Epithelial cell of proximal tubule (primary cell): ENCODE results near the gene HEATR1. TPM values are rescaled to one million over a fixed set of nuclear protein-coding genes. Genes with fewer than 3 reads are reported as not detected.

Source experiments
- DNase-seq: peaks from one replicate; pipeline ENCODE4 v3.0.0-alpha.2; 2011; ENCODE audit warnings: low read depth
- H3K4me3 ChIP-seq: 2 replicates; pipeline ENCODE4 v1.5.1; 2011; ENCODE audit warnings: low read depth, mild to moderate bottlenecking, low read length
- CTCF ChIP-seq: conservative IDR thresholded peaks from 2 replicates; pipeline ENCODE4 v1.5.1; 2012; ENCODE audit warnings: low read depth, mild to moderate bottlenecking, low read length
- total RNA-seq: library from RNA; depleted of rRNA; stranded (reverse); fragments of >200 nt; gene quantifications from 2 replicates; pipeline ENCODE4 v1.2.3, GENCODE V29; 2015

Gene HEATR1
- 29.9 and 34.9 TPM in 2 replicates for total RNA-seq

- peak; percentile 74 for DNase-seq
- H3K4me3 ChIP-seq, result peak within 1 kb of the TSS; percentile 88
- TF ChIP-seq CTCF, result no peak
These were observed at the start of gene HEATR1 for GRCh38 chr1:236603991-236604904. HEATR1 (minus strand) TSS chr1:236604516; CDS start chr1:236604095, 421 bp downstream.

GRCh38 chr1:236645016-236645680 lies 40.8 kb upstream of the HEATR1 start:
- no peak for DNase-seq
- TF ChIP-seq CTCF, result no peak
- no peak overlapping the region for H3K4me3 ChIP-seq

- H3K4me3 ChIP-seq, result no peak overlapping the region
- no peak for DNase-seq
- no peak for TF ChIP-seq CTCF
These were observed 38.4 kb upstream of the HEATR1 start for GRCh38 chr1:236642763-236643162.

GRCh38 chr1:236639686-236640085 lies 35.4 kb upstream of the HEATR1 start:
- DNase-seq, result no peak
- no peak overlapping the region for H3K4me3 ChIP-seq
- no peak for TF ChIP-seq CTCF

- no peak for DNase-seq
- no peak for TF ChIP-seq CTCF
- no peak overlapping the region for H3K4me3 ChIP-seq
These were observed 34.6 kb upstream of the HEATR1 start for GRCh38 chr1:236638945-236639344.

GRCh38 chr1:236636017-236636416 lies 31.7 kb upstream of the HEATR1 start:
- no peak overlapping the region for H3K4me3 ChIP-seq
- TF ChIP-seq CTCF, result no peak
- no peak for DNase-seq
